ENCODE data around the gene GUCY1A1. TPM values are rescaled to one million over a fixed set of nuclear protein-coding genes. Genes with fewer than 3 reads are reported as not detected.

The GUCY1A1 gene
- total RNA-seq, 3 donors from 2014 or later = 7.4 to 213 (median 18.8) TPM

- Histone ChIP-seq H3K4me1 (ENCODE audit: low read depth) (no peaks in the 10 kb centered on the region), H3K9me3 (no peaks in the 10 kb centered on the region), H3K36me3 (ENCODE audit: low read depth) (no peaks in the 10 kb centered on the region), H3K4me3 (no peak overlapping the region)
- no peak for DNase-seq
- TF ChIP-seq, protein P1, sequence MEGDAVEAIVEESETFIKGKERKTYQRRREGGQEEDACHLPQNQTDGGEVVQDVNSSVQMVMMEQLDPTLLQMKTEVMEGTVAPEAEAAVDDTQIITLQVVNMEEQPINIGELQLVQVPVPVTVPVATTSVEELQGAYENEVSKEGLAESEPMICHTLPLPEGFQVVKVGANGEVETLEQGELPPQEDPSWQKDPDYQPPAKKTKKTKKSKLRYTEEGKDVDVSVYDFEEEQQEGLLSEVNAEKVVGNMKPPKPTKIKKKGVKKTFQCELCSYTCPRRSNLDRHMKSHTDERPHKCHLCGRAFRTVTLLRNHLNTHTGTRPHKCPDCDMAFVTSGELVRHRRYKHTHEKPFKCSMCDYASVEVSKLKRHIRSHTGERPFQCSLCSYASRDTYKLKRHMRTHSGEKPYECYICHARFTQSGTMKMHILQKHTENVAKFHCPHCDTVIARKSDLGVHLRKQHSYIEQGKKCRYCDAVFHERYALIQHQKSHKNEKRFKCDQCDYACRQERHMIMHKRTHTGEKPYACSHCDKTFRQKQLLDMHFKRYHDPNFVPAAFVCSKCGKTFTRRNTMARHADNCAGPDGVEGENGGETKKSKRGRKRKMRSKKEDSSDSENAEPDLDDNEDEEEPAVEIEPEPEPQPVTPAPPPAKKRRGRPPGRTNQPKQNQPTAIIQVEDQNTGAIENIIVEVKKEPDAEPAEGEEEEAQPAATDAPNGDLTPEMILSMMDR (IDR thresholded peaks at IDR 0.05) = no peak
- intact Hi-C loops (cut with DNase I, micrococcal nuclease) = no loop called here
- no peak for ATAC-seq
Measured at GRCh38 chr4:155704841-155705404, 38.3 kb downstream of the GUCY1A1 start.

- Histone ChIP-seq H3K4me3 (no peak overlapping the region), H3K36me3 (ENCODE audit: low read depth) (no peaks in the 10 kb centered on the region), H3K4me1 (ENCODE audit: low read depth) (no peaks in the 10 kb centered on the region), H3K9me3 (no peaks in the 10 kb centered on the region)
- no peak for DNase-seq
- intact Hi-C loops (cut with DNase I, micrococcal nuclease) = no loop called here
- TF ChIP-seq, protein P1 (IDR thresholded peaks at IDR 0.05) = no peak
- ATAC-seq = no peak
Measured at GRCh38 chr4:155705664-155706063, 39.0 kb downstream of the GUCY1A1 start.

- no peak for DNase-seq
- intact Hi-C loops (cut with DNase I, micrococcal nuclease) = no loop called here
- Histone ChIP-seq H3K4me3 (no peak overlapping the region), H3K9me3 (no peaks in the 10 kb centered on the region), H3K36me3 (ENCODE audit: low read depth) (no peaks in the 10 kb centered on the region), H3K4me1 (ENCODE audit: low read depth) (no peaks in the 10 kb centered on the region)
- ATAC-seq = no peak
- TF ChIP-seq, protein P1 (IDR thresholded peaks at IDR 0.05) = no peak
Measured at GRCh38 chr4:155706147-155706546, 39.5 kb downstream of the GUCY1A1 start.

- intact Hi-C loops (cut with DNase I, micrococcal nuclease) = no loop called here
- Histone ChIP-seq H3K36me3 (ENCODE audit: low read depth) (no peaks in the 10 kb centered on the region), H3K4me3 (no peak overlapping the region), H3K9me3 (no peaks in the 10 kb centered on the region), H3K4me1 (ENCODE audit: low read depth) (no peaks in the 10 kb centered on the region)
- TF ChIP-seq, protein P1 (IDR thresholded peaks at IDR 0.05) = no peak
- ATAC-seq = no peak
- no peak for DNase-seq
Measured at GRCh38 chr4:155707251-155707650, 40.6 kb downstream of the GUCY1A1 start.

DNA sequence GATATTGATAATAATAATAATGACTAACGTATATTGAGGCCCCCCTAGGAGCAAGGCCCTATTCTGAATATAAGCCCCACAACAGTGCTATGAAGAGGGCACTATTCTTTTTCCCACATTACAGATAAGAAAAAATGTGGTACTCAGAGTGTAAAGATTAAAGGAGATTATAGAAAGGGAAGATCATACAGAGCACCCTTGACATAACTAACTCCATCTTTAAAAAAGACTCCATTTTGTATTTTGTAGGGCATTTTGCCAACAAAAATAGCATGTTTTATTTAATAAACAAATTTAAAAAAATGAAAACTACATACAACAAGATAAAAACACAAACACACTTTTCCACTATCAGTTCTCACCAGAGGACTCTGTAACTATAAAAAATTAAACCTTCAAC, 42.1 kb downstream of the GUCY1A1 start:
- ATAC-seq (no peak), DNase-seq (no peak)
- Histone ChIP-seq H3K36me3 (ENCODE audit: low read depth) (no peaks in the 10 kb centered on the region), H3K4me1 (ENCODE audit: low read depth) (no peaks in the 10 kb centered on the region), H3K4me3 (no peak overlapping the region), H3K9me3 (no peaks in the 10 kb centered on the region)
- intact Hi-C loops (cut with DNase I, micrococcal nuclease) = no loop called here
- TF ChIP-seq, protein P1 (IDR thresholded peaks at IDR 0.05) = no peak

DNA sequence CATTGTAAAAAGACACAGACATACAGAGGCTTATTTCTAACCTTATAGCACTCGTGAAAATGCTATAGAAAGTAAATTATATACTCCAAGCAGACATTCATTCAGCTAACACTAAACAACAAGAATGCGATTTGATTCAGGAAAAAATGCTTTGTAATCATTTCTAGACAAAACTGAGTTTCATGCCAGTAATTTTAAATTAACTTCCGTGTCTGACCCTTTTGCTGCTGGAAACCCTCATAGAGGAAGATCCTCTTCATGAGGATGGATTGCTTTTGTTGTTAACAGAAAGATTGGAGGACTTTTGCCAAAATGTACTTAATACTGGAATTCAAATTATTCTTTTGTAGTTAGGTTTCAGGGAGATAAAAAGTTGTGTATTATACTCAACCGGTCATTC, 43.3 kb downstream of the GUCY1A1 start:
- no peak for DNase-seq
- TF ChIP-seq, protein P1 (IDR thresholded peaks at IDR 0.05) = no peak
- intact Hi-C loops (cut with DNase I, micrococcal nuclease) = no loop called here
- Histone ChIP-seq H3K9me3 (no peaks in the 10 kb centered on the region), H3K4me3 (no peak overlapping the region), H3K36me3 (ENCODE audit: low read depth) (no peaks in the 10 kb centered on the region), H3K4me1 (ENCODE audit: low read depth) (no peaks in the 10 kb centered on the region)
- ATAC-seq = no peak

Data from mucosa of descending colon (tissue), 3 donors.